Left colon (tissue), 2 donors: ENCODE measurements around the gene ALPI. TPM values are rescaled to one million over a fixed set of nuclear protein-coding genes. Genes with fewer than 3 reads are reported as not detected.
"Not testable (repeated sequence)": the region's sequence is repeated elsewhere in the genome, so short reads cannot be mapped to it uniquely, and the experiment has no call there.

Source experiments
- ATAC-seq: fragments of 200-7000 bp; cut with Tn5 transposase; one replicate; pipeline ENCODE4 v1.9.1; 2020; ENCODE audit warnings: mild to moderate bottlenecking, moderate library complexity
- DNase-seq, 2 donors: peaks; one replicate each; pipeline ENCODE4 v3.0.0-alpha.2; 2020
- intact Hi-C, 2 donors: fragments of 100-400 bp; cut with DNase I in 1 of 2; cut with micrococcal nuclease in 1 of 2; formaldehyde crosslinking; loops; one replicate each; pipeline versions ENCODE4 v1.11.2 to v1.14.0; 2022; cut with DNase I, micrococcal nuclease
- total RNA-seq, 2 donors: library from RNA; stranded (reverse); fragmentation: NEBNext Ultra II Directional; extraction: Animal tissue kit (Norgen Biotek cat#: 25700); gene quantifications; one replicate each; pipeline ENCODE4 v1.2.1, GENCODE V29; 2021
- donor health status: DM: no; HTN: no; CAD: no.
- donor health status: DM: yes; HTN: yes; CAD: no.

Gene ALPI
- total RNA-seq, 2 donors from 2014 or later: 15.9 to 21.1 TPM

GRCh38 chr2:232451645-232452044 lies 4.3 kb upstream of the ALPI start:
- intact Hi-C loops, ATAC-seq, DNase-seq: not testable (repeated sequence)

- ATAC-seq (no peak), DNase-seq (no peak)
- intact Hi-C loops: no loop called here
These were observed 1.3 kb upstream of the ALPI start for GRCh38 chr2:232454630-232455029.

- DNase-seq: no peak
- intact Hi-C loops: no loop called here
These were observed 555 bp downstream of the ALPI start for GRCh38 chr2:232456296-232457120.

GRCh38 chr2:232457121-232458011 lies 1.4 kb downstream of the ALPI start:
- intact Hi-C loops: no loop called here
- DNase-seq (no peak), ATAC-seq (no peak)

More at GRCh38 chr2:232456296-232457120, 555 bp downstream of the ALPI start:
- no peak for ATAC-seq

- DNase-seq (no peak), ATAC-seq (no peak)
- intact Hi-C loops: no loop called here
These were observed 2.2 kb downstream of the ALPI start for GRCh38 chr2:232458051-232458660.

- intact Hi-C loops: no loop called here
- DNase-seq: no peak
- no peak for ATAC-seq
These were observed 2.9 kb downstream of the ALPI start for GRCh38 chr2:232458661-232459418.

- intact Hi-C loops: no loop called here
- DNase-seq (no peak), ATAC-seq (no peak)
These were observed 3.6 kb downstream of the ALPI start for GRCh38 chr2:232459419-232460035.

GRCh38 chr2:232460171-232460570 lies 4.2 kb downstream of the ALPI start:
- DNase-seq: no peak

GRCh38 chr2:232463701-232464543 lies 8.0 kb downstream of the ALPI start:
- intact Hi-C loops: no loop called here
- no peak for DNase-seq
- no peak for ATAC-seq

More at GRCh38 chr2:232460171-232460570, 4.2 kb downstream of the ALPI start:
- no peak for ATAC-seq
- intact Hi-C loops: no loop called here

GRCh38 chr2:232464544-232464885 lies 8.6 kb downstream of the ALPI start:
- ATAC-seq: no peak
- intact Hi-C loops: no loop called here
- DNase-seq: no peak

- no peak for ATAC-seq
- intact Hi-C loops: no loop called here
- DNase-seq: no peak
These were observed 9.1 kb downstream of the ALPI start for GRCh38 chr2:232465061-232465460.

- no peak for ATAC-seq
- no peak for DNase-seq
- intact Hi-C loops: no loop called here
These were observed 10.3 kb downstream of the ALPI start for GRCh38 chr2:232466221-232466620.

- intact Hi-C loops: no loop called here
- ATAC-seq (peak; percentile 38), DNase-seq (peak in 1 of 2 donors; percentile 29)
These were observed 17.5 kb downstream of the ALPI start for GRCh38 chr2:232473467-232473890.

GRCh38 chr2:232476045-232476444 lies 20.1 kb downstream of the ALPI start:
- no peak for DNase-seq
- intact Hi-C loops: no loop called here
- ATAC-seq: no peak

GRCh38 chr2:232476791-232477190 lies 20.8 kb downstream of the ALPI start:
- no peak for DNase-seq
- ATAC-seq: no peak
- intact Hi-C loops: no loop called here

GRCh38 chr2:232477751-232478510 lies 22.0 kb downstream of the ALPI start:
- no peak for DNase-seq
- intact Hi-C loops: no loop called here
- no peak for ATAC-seq
